GM23248 (cell line): ENCODE data around the gene CALML3.

ENCODE experiments used
- EZH2 ChIP-seq: fragments of 200-600 bp; sonication (generic); IDR thresholded peaks from 2 replicates; pipeline ENCODE4 v1.6.1; 2018; ENCODE audit warnings: antibody characterized with exemption, mild to moderate bottlenecking; ENCODE audit not compliant: insufficient read depth, poor library complexity, severe bottlenecking
- EZH2phosphoT487 ChIP-seq: fragments of 200-600 bp; sonication (generic); IDR thresholded peaks from 2 replicates; pipeline ENCODE4 v1.6.1; 2018; ENCODE audit warnings: antibody characterized with exemption, moderate library complexity, mild to moderate bottlenecking, low read depth; ENCODE audit not compliant: insufficient read depth

DNA sequence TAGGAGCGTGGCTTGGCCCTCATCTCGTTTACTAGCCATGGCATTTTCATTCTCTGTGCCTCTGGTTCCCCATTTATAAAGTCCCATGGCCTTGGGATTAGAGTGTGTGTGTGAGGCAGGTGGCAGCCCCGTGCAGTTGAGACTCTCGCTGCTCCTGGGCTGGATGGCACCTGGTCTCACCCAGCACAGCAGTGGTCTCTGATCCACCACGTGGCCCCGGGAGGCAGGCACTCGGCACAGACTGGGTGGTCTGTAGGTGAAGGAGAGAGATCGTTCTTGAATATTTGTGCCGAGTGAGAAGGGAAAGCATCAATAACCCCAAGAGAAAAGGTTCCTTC, 50.4 kb downstream of the CALML3 start:
- TF ChIP-seq EZH2 (no peak), EZH2phosphoT487 (no peak)
